IPS-18c (cell line): ENCODE results near the gene PEX10.

Experiments
- H3K4me3 ChIP-seq: 2 replicates; pipeline ENCODE4 v1.7.0; 2013; ENCODE audit warnings: low read depth, mild to moderate bottlenecking, low read length, moderate library complexity; ENCODE audit not compliant: insufficient read depth
- H3K9me3 ChIP-seq: one replicate; pipeline ENCODE4 v1.6.1; 2013; ENCODE audit warnings: mild to moderate bottlenecking, low read length, moderate library complexity; ENCODE audit not compliant: control insufficient read depth, insufficient read depth

Gene PEX10

DNA sequence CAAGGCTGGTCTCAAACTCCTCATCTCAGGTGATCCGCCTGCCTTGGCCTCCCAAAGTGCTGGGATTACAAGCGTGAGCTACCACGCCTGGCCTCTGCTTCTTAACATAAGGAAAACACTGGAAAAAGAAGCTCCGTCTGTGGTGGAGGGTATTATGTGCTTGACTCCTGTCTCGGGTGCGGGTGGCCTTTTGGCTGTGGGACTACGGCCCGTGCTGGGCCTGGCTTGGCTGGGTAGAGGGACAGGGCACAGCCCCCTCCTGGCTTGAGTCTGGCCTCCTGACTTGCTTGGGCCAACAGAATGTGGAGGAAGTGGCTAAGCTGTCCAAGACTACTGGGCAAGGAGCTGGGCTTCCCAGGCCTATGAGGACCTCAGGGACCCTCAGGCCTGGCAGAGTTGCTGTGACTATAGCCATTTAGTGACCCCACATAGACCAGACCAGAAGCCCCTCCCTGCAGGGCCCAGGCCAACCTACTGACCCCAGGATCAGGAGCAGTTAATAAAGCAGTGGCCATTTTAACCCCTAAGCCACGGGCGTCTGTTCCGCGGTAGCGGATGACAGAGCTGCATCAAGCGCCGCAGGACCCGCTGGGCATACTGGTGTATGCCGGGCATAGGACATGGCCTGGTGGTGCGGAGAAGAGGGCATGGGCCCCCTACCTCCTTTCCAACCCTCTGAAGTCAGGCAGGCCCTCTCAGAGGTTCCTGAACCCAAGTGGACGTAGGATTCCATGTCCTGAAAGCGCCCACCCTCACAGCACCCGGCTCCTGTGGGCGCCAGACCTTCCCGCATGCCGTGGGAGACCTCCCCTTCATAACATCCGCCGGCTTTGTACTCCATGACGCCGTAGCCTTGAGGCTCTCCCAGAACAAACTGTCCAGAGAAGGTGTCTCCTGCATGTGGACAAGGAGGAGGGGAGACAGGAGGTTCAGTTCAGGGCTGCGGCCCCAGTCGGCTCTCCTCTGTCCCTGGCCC, 25.4 kb downstream of the PEX10 start:
- Histone ChIP-seq H3K9me3 (no peaks in the 10 kb centered on the region), H3K4me3 (no peak overlapping the region)

- no peak overlapping the region for H3K4me3 ChIP-seq
- H3K9me3 ChIP-seq = no peaks in the 10 kb centered on the region
Observed at GRCh38 chr1:2385606-2386280, 26.6 kb downstream of the PEX10 start.

- Histone ChIP-seq H3K9me3 (no peaks in the 10 kb centered on the region), H3K4me3 (no peak overlapping the region)
Observed at GRCh38 chr1:2384941-2385481, 27.4 kb downstream of the PEX10 start.

DNA sequence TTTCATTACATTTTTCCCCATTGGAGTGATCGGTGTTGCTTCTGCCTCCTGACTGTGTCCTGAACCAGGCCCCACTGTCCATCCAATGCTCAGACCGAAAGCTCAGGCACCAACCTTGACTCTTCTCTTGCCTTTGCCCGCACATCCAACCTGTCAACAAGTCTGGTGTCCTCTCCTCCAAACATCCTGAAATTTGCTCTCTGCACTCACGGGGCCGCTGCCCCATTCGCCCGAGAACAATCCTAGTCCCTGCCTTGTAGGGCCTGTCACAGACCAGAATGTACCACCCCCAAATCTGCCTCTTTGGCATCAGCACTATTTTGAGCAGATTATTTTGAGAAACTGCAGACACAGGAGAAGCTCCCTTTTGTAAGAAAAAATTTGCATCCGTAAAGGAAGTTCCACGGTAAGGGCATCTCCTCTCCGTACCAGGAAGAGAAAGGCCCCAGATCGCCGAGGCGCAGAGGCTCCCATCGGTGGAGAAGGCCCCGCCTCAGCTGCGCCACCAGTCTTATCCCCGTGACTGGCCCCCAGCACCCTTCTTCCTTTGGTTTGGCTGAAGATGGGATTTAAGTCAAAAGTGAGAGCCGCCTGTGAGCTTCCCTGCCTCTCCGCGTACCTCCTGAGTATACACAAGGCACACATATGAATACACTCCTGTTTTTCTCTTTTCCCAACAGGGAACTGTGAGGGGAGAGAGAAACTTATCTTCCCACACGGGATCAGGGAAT, 28.1 kb downstream of the PEX10 start:
- H3K9me3 ChIP-seq = no peaks in the 10 kb centered on the region
- no peak overlapping the region for H3K4me3 ChIP-seq

DNA sequence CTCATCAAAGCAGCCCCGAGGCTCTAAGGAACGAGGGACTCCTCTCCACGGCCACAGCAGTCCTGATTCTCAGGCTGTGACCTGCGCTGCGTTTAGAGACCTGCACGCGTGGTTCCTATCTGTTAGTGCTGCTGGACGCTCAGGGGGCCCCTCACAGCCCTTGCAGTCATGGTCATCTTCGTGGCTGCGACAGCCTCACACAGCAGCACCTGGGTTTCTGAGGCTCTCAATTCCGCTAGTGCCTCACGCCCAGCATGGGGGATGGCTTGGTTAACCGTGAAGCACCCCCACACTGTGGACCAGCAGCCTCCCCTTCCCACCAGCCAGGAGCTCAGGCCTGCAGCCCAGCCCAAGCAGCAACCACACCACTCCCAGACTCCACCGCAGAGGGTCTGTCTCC, 28.8 kb downstream of the PEX10 start:
- Histone ChIP-seq H3K9me3 (no peaks in the 10 kb centered on the region), H3K4me3 (no peak overlapping the region)

- H3K4me3 ChIP-seq = no peak overlapping the region
- no peaks in the 10 kb centered on the region for H3K9me3 ChIP-seq
Observed at GRCh38 chr1:2382621-2383361, 29.6 kb downstream of the PEX10 start.

DNA sequence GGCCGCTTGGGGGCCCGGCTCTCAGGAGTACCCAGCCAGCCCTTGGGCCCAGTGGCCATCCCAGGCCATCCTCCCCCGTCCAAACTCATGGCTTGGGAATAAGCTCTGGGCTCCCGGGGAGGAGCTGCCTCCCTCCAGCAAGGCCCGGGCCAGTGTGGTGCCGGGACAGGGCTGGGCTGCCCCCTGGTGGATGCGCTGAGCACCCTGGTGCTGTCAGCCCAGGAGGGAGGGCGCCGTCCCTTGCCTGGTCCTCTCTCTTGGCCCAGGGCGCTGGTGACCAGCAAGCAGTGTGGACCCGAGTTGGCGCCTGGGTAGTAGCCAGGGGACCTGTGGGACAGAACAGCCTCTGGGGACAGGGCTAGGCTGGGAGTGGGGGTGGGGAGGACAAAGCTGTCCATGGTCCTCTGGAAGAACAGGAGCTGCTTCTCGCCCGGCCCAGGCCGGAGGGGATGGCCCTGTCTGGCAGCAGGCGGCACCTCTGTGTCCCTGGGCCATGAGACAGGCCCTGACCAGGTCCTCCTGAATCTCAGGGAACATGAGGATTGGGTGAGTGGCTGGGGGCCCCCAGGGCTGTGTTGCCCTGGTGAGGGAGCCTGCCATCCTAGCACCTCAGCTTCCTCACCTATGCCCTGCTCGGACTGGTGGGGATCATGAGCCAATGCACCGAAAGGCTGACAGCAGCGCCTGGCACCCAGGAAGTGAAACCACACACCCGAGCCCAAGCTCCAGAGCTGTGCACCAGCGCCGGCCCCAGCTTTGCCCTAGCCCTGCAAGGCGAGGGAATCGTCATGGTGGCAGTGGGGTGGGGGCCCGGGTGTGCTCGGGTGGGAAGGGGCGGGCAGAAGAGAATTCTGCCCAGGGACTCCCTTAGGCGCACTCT, 30.4 kb downstream of the PEX10 start:
- Histone ChIP-seq H3K4me3 (no peak overlapping the region), H3K9me3 (no peaks in the 10 kb centered on the region)

- H3K9me3 ChIP-seq = no peaks in the 10 kb centered on the region
- no peak overlapping the region for H3K4me3 ChIP-seq
Observed at GRCh38 chr1:2380816-2381591, 31.4 kb downstream of the PEX10 start.

- Histone ChIP-seq H3K9me3 (no peaks in the 10 kb centered on the region), H3K4me3 (no peak overlapping the region)
Observed at GRCh38 chr1:2379733-2380404, 32.5 kb downstream of the PEX10 start.

- H3K9me3 ChIP-seq = no peaks in the 10 kb centered on the region
- H3K4me3 ChIP-seq = no peak overlapping the region
Observed at GRCh38 chr1:2378956-2379732, 33.2 kb downstream of the PEX10 start.

DNA sequence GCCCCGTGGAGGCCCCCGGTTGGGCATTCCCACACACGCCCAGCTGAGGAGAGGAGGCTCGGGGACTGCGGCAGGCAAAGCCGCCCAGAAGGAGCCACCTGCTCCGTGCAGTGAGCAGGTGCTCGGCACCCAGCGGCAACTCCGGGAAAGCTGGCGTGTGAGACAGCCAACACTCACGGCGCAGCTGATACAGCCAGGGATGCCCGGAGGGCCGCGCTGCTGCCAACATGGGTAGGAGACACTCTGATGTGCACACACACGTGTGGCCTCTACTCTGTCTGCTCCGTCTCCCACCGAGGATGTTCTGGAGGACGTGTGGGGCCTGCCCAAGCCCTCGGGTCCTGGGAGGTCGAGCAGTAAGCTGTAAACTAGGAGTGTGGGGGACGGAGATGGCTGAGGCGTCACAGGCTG, 33.9 kb downstream of the PEX10 start:
- Histone ChIP-seq H3K4me3 (no peak overlapping the region), H3K9me3 (no peaks in the 10 kb centered on the region)

DNA sequence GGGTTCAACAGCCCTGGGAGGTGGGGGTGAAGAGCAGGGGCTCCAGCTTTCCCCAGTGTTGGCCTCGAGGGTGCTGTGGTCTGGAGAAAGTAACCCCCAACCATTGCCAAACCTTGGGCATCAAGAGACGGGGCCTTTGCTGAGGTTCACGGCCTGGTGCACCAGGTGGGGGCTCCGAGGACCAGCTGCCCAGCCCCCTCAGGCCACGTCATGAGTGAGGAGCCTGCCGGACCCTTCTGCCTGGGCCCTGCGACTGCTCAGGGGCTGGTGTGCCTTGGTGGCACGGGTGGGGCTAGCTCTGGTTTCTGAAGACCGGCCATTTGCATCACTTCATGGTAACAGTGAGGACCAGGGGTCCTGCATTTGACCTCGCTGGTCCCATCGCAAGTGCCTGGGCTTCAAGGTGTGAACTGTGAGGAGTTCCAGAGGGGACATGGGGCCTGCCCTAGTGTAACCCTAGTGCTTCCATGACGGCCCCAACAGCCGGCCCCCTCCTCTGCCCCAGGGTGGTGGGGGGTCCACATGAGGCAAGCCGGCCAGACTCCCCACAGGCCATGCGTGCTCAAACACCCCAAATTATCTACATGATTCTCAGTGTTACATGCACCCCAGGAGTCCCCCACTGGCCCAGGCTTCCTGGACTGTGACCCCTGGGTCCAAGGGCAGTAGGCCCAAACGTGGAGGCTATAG, 34.5 kb downstream of the PEX10 start:
- no peak overlapping the region for H3K4me3 ChIP-seq
- H3K9me3 ChIP-seq = no peaks in the 10 kb centered on the region

DNA sequence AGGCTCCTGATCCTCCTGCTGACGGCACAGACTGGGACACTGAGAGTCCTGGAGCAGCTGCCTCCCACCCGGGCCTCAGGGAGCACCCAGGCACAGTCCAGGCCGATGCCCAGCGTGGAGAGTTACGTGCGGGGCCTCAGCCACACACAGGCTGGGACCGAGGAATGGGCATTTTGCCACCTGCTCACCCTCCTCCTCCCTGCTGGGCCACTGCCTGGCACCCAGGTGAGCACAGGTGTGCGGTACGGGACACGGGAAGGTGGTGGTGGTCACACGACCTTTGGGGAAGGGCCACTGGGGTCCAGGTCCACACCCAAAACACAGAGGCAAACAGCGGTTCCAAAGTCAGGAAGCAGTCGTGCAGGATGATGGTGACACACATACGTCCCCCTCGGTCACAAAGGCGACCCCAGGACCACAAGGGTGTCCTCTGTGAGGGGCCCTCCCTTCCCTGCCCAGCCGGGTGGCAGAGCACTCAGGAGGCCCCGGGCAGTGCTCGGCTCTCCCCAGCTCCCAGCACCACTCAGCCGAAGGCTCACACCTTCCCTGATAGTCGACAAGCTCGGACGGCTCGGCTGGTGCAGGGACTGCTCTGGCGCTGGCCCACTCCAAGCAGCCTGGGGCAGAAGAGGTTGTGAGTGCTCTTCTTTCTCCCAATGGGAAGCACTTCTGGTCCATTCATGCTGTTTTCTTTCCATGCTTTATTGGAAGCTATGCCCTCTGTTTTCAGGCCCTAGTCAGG, 35.3 kb downstream of the PEX10 start:
- Histone ChIP-seq H3K4me3 (no peak overlapping the region), H3K9me3 (no peaks in the 10 kb centered on the region)
